Measurements from ENCODE around the gene CAMK1D. TPM values are rescaled to one million over a fixed set of nuclear protein-coding genes. Genes with fewer than 3 reads are reported as not detected.
A peak's percentile ranks its signal among the peaks of the same experiment; 100 is the strongest.

CAMK1D gene
- total and polyA plus RNA-seq, 2 donors (not counting 3 experiments of a cell fraction or from before 2014, with no cell fraction given) = 0.37 to 4.2 TPM

GRCh38 chr10:12709000-12709401 lies 359.7 kb downstream of the CAMK1D start:
- no peak overlapping the region for H3K4me3 ChIP-seq (replicated peaks in 1 of 3; ENCODE audit: insufficient read depth in 1 of 3, low read depth in 1 of 3, low read length in 3 of 3)
- intact Hi-C loops (cut with micrococcal nuclease) (loop anchor here (5.0 kb wide), 1 partner anchor 73 kb away; no protein-coding TSS in a partner anchor), dilution Hi-C loops (cut with MboI; ENCODE audit: extremely low pct_ligation_motif_present, low sequenced_read_pairs) (no loop called here)
- POLR2A ChIA-PET = no interaction called here
- CTCF ChIA-PET = interaction anchor here (0.8 to 7.8 kb wide), 13 partner anchors 12 to 495 kb away, joined by 3 to 120 read pairs (median 7); partner anchors contain the start of gene CAMK1D
- peak overlapping the region; percentile 52 for H3K9ac ChIP-seq (replicated peaks; ENCODE audit: extremely low read depth, insufficient read depth, low read length)
- H3K27me3 ChIP-seq (ENCODE audit: control insufficient read depth in 2 of 2, insufficient read depth in 2 of 2, low read length in 2 of 2) = no peaks in the 10 kb centered on the region
- peaks cover 61% of the 10 kb centered on the region for H3K4me1 ChIP-seq (ENCODE audit: control insufficient read depth, extremely low read depth, insufficient read depth, low read length)
- peak overlapping the region; percentile 85 for H3K27ac ChIP-seq (ENCODE audit: insufficient read depth, low read depth, low read length)
- H3K36me3 ChIP-seq (ENCODE audit: control insufficient read depth in 2 of 2, extremely low read depth in 1 of 2, insufficient read depth in 2 of 2, low read length in 2 of 2) = no peaks in the 10 kb centered on the region
- H3K9me3 ChIP-seq (replicated peaks; ENCODE audit: control insufficient read depth, insufficient read depth, low read length) = no peaks in the 10 kb centered on the region
- H3K4me2 ChIP-seq (ENCODE audit: insufficient read depth, low read length) = peak overlapping the region; percentile 65
- DNase-seq (ENCODE audit: low read depth, low spot score) = no peak
- H4K20me1 ChIP-seq (replicated peaks; ENCODE audit: control insufficient read depth, extremely low read depth, insufficient read depth, low read length) = no peaks in the 10 kb centered on the region
- no peaks in the 10 kb centered on the region for H3K9me1 ChIP-seq (replicated peaks; ENCODE audit: control insufficient read depth, extremely low read depth, insufficient read depth, low read length)
- FAIRE-seq = no peak
- no TSS peak for BruUV-seq (replicated peaks)
- H3K79me2 ChIP-seq (ENCODE audit: control insufficient read depth, insufficient read depth, low read length) = no peaks in the 10 kb centered on the region
- no peak overlapping the region for H2AFZ ChIP-seq (ENCODE audit: low read depth, low read length)
- peak; percentile 8 for TF ChIP-seq FOS (IDR thresholded peaks at IDR 0.05; ENCODE audit: borderline replicate concordance, insufficient read depth, low read length)
- TF ChIP-seq MAX (IDR thresholded peaks at IDR 0.05; ENCODE audit: insufficient read depth, insufficient read length) = no peak
- no peak for TF ChIP-seq POLR2AphosphoS5 (IDR thresholded peaks at IDR 0.05; ENCODE audit: insufficient read depth, low read depth, low read length)
- TF ChIP-seq EZH2 (IDR thresholded peaks at IDR 0.05; ENCODE audit: borderline replicate concordance, low read depth, low read length, severe bottlenecking) = no peak
- no peak for TF ChIP-seq POLR2A (IDR thresholded peaks at IDR 0.05; ENCODE audit: low read depth, low read length)
- TF ChIP-seq JUN (IDR thresholded peaks at IDR 0.05; ENCODE audit: borderline replicate concordance, insufficient read depth, insufficient read length, low read depth) = no peak
- TF ChIP-seq CTCF (IDR thresholded peaks at IDR 0.05; ENCODE audit: extremely low read depth in 1 of 2, insufficient read depth in 1 of 2, low read depth in 1 of 2, low read length in 2 of 2) = no peak
- TF ChIP-seq MYC (IDR thresholded peaks at IDR 0.05; ENCODE audit: low read depth, low read length) = no peak
- no peak for TF ChIP-seq GATA2 (IDR thresholded peaks at IDR 0.05; ENCODE audit: insufficient read depth, insufficient read length, low read depth, low read length)

Data from endothelial cell of umbilical vein (primary cell).